H1 (cell line): Measurements from ENCODE around the gene PLEKHS1. TPM values are rescaled to one million over a fixed set of nuclear protein-coding genes. Genes with fewer than 3 reads are reported as not detected.

Source experiments
- CBX5 ChIP-seq: fragments of 300-800, 300-1000 bp; sonication (generic); IDR thresholded peaks from 2 replicates; pipeline ENCODE4 v1.7.1; 2016; ENCODE audit warnings: antibody characterized with exemption, low read length, low read depth
- CHD7 ChIP-seq: fragments of 300-600 bp; sonication (generic); IDR thresholded peaks from 2 replicates; pipeline ENCODE4 v1.7.1; 2012; ENCODE audit warnings: low read length, moderate library complexity, mild to moderate bottlenecking, inconsistent platforms; ENCODE audit not compliant: insufficient replicate concordance
- CREB1 ChIP-seq: IDR thresholded peaks from 2 replicates; pipeline ENCODE4 v1.6.1; 2012; ENCODE audit warnings: inconsistent platforms
- EP300 ChIP-seq, 2 experiments: IDR thresholded peaks; 1 replicate in 1 of 2; 2 replicates in 1 of 2; pipeline ENCODE4 v1.6.1; 2011 to 2012; ENCODE audit warnings: low read depth in 2 of 2, low read length in 2 of 2, mild to moderate bottlenecking in 2 of 2, borderline replicate concordance in 1 of 2, inconsistent platforms in 1 of 2, moderate library complexity in 1 of 2
- NANOG ChIP-seq: IDR thresholded peaks from 2 replicates; pipeline ENCODE4 v1.6.1; 2011; ENCODE audit warnings: low read length, low read depth, mild to moderate bottlenecking, inconsistent platforms; ENCODE audit not compliant: insufficient read depth, poor library complexity, severe bottlenecking
- NRF1 ChIP-seq: IDR thresholded peaks from 2 replicates; pipeline ENCODE4 v1.6.1; 2011; ENCODE audit warnings: mild to moderate bottlenecking, low read depth, low read length, improper control_type of control experiment
- POLR2A ChIP-seq, 2 experiments: IDR thresholded peaks; 1 replicate in 1 of 2; 2 replicates in 1 of 2; pipeline ENCODE4 v1.6.1; 2011; ENCODE audit warnings: low read depth in 2 of 2, low read length in 2 of 2, mild to moderate bottlenecking in 2 of 2; ENCODE audit errors: control extremely low read depth in 1 of 2
- POLR2AphosphoS5 ChIP-seq: IDR thresholded peaks from 2 replicates; pipeline ENCODE4 v1.6.1; 2011; ENCODE audit warnings: low read depth, low read length
- RBBP5 ChIP-seq: IDR thresholded peaks from 2 replicates; pipeline ENCODE4 v1.7.1; 2012; ENCODE audit warnings: low read depth, mild to moderate bottlenecking, inconsistent platforms, low read length, moderate library complexity, borderline replicate concordance
- RFX5 ChIP-seq: IDR thresholded peaks from 2 replicates; pipeline ENCODE4 v1.6.1; 2011; ENCODE audit warnings: low read depth, low read length, improper control_type of control experiment, borderline replicate concordance
- SP2 ChIP-seq: IDR thresholded peaks from 2 replicates; pipeline ENCODE4 v1.6.1; 2012; ENCODE audit warnings: mild to moderate bottlenecking, low read length, inconsistent platforms
- TEAD4 ChIP-seq: IDR thresholded peaks from 2 replicates; pipeline ENCODE4 v1.6.1; 2012; ENCODE audit warnings: low read depth, low read length, inconsistent platforms, mixed read lengths
- polyA plus RNA-seq, 7 experiments: library from polyadenylated mRNA; depleted of rRNA in 3 of 7; stranded (reverse) in 5 of 7; unstranded in 2 of 7; fragments of >200 nt in 5 of 7; fragments of 200-250 nt in 2 of 7; gene quantifications; 1 replicate in 5 of 7; 2 replicates in 1 of 7; 4 replicates in 1 of 7; pipeline versions ENCODE4 v1.2.1 to v1.2.3, GENCODE V29; 2011 to 2013; ENCODE audit warnings: missing spikeins in 2 of 7, mixed read lengths in 2 of 7
- total RNA-seq: library from RNA; stranded (reverse); fragmentation: NEBNext Ultra II Directional; extraction: Animal tissue kit (Norgen Biotek cat#: 25700); gene quantifications from 2 replicates; pipeline ENCODE4 v1.2.1, GENCODE V29; 2021

Gene PLEKHS1
- total and polyA plus RNA-seq, 2 of the 8 experiments (the other 6 are each of a cell fraction or from before 2014, with no cell fraction given): not detected

GRCh38 chr10:113751181-113751732, at the start of gene PLEKHS1 (continued):
- TF ChIP-seq CHD7 (no peak), CBX5 (no peak), CREB1 (no peak), POLR2AphosphoS5 (no peak), POLR2A (IDR thresholded peaks at IDR 0.05; ENCODE audit: control extremely low read depth in 1 of 2, low read depth in 2 of 2, low read length in 2 of 2) (no peak), RBBP5 (no peak), TEAD4 (no peak), NRF1 (no peak), NANOG (no peak), SP2 (no peak), RFX5 (no peak), EP300 (IDR thresholded peaks at IDR 0.05; ENCODE audit: borderline replicate concordance in 1 of 2, low read depth in 2 of 2, low read length in 2 of 2) (no peak)
